GM18507 (cell line): ENCODE results near the gene LHFPL3.
"Not testable (repeated sequence)": the region's sequence is repeated elsewhere in the genome, so short reads cannot be mapped to it uniquely, and the experiment has no call there.

Source experiments
- DNase-seq: peaks from one replicate; pipeline ENCODE4 v3.0.0; 2011; ENCODE audit warnings: low read depth; ENCODE audit not compliant: insufficient read length; ENCODE audit errors: extremely low spot score
- FAIRE-seq: peaks from 2 replicates; lab custom pipeline; 2011; peaks lifted over from hg19 to GRCh38; lab: Jason Lieb, UNC

LHFPL3 gene

GRCh38 chr7:104655592-104655991 is 327.2 kb downstream of the LHFPL3 start:
- no peak for DNase-seq
- FAIRE-seq: no peak

GRCh38 chr7:104656467-104656866 is 328.1 kb downstream of the LHFPL3 start:
- DNase-seq: no peak
- no peak for FAIRE-seq

- DNase-seq: no peak
- FAIRE-seq: no peak
These were observed 328.7 kb downstream of the LHFPL3 start for GRCh38 chr7:104657134-104657533.

- FAIRE-seq (no peak), DNase-seq (no peak)
These were observed 333.2 kb downstream of the LHFPL3 start for GRCh38 chr7:104661575-104661974.

GRCh38 chr7:104664648-104665047 is 336.2 kb downstream of the LHFPL3 start:
- no peak for DNase-seq
- FAIRE-seq: no peak

GRCh38 chr7:104677587-104677986 is 349.2 kb downstream of the LHFPL3 start:
- no peak for DNase-seq
- no peak for FAIRE-seq

- DNase-seq (no peak), FAIRE-seq (no peak)
These were observed 350.7 kb downstream of the LHFPL3 start for GRCh38 chr7:104679085-104679484.

GRCh38 chr7:104686286-104686685 is 357.9 kb downstream of the LHFPL3 start:
- FAIRE-seq (no peak), DNase-seq (no peak)

- DNase-seq (no peak), FAIRE-seq (no peak)
These were observed 366.3 kb downstream of the LHFPL3 start for GRCh38 chr7:104694710-104695109.

- no peak for FAIRE-seq
These were observed 367.2 kb downstream of the LHFPL3 start for GRCh38 chr7:104695563-104695962.

GRCh38 chr7:104700336-104700735 is 371.9 kb downstream of the LHFPL3 start:
- DNase-seq (no peak), FAIRE-seq (no peak)

More at GRCh38 chr7:104695563-104695962, 367.2 kb downstream of the LHFPL3 start:
- no peak for DNase-seq

- not testable (repeated sequence) for DNase-seq, FAIRE-seq
These were observed 392.6 kb downstream of the LHFPL3 start for GRCh38 chr7:104721027-104721426.

GRCh38 chr7:104723001-104723400 is 394.6 kb downstream of the LHFPL3 start:
- DNase-seq: no peak
- FAIRE-seq: no peak

- no peak for FAIRE-seq
- no peak for DNase-seq
These were observed 430.1 kb downstream of the LHFPL3 start for GRCh38 chr7:104758504-104758903.

- no peak for FAIRE-seq
- no peak for DNase-seq
These were observed 433.5 kb downstream of the LHFPL3 start for GRCh38 chr7:104761892-104762291.

- DNase-seq (no peak), FAIRE-seq (no peak)
These were observed 438.7 kb downstream of the LHFPL3 start for GRCh38 chr7:104767113-104767512.

- FAIRE-seq (no peak), DNase-seq (no peak)
These were observed 439.6 kb downstream of the LHFPL3 start for GRCh38 chr7:104767826-104768536.

- no peak for FAIRE-seq
- no peak for DNase-seq
These were observed 444.3 kb downstream of the LHFPL3 start for GRCh38 chr7:104772405-104773345.

GRCh38 chr7:104773796-104774195 is 445.4 kb downstream of the LHFPL3 start:
- DNase-seq (no peak), FAIRE-seq (no peak)

GRCh38 chr7:104775531-104775930 is 447.1 kb downstream of the LHFPL3 start:
- no peak for DNase-seq
- FAIRE-seq: no peak
